Activated T-helper 1 cell treated with Interleukin-2 at 50 U/mL for 16 hours (primary cell): ENCODE measurements around the gene LIPG.

Source experiments
- DNase-seq: peaks from one replicate; pipeline ENCODE4 v3.0.0-alpha.2; 2020; ENCODE audit warnings: low read depth

LIPG gene

DNA sequence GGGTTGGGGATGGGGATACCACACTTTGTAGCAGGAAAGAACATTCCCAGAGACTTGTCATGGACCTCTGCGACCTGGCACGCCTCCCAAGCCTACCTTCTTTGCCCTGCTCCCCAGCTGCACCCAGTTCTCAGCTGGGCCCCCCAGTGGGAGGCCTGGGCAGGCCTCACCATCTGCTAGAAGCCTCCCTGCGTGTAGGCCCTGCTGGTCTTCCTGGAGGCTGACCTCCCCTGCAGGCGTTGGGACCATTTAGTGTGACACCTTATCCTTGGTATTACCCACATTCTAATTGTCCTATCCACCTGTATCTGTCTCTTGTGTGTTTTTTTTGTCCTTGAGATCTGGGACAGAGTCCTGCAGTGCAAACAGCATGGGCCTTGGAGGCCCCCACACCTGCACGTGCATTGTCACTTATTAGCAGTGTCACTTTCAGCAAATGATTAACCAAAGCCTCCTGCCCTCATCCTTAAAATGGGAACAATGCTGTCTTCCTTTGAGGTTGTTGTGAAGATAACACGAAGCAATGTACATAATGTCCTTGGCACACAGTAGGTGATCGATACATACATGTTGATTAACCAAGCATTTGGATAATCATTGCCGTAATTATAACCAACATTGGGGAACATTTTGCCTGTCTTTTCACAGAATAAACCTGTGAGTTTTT, 77.2 kb downstream of the LIPG start:
- no peak for DNase-seq

DNA sequence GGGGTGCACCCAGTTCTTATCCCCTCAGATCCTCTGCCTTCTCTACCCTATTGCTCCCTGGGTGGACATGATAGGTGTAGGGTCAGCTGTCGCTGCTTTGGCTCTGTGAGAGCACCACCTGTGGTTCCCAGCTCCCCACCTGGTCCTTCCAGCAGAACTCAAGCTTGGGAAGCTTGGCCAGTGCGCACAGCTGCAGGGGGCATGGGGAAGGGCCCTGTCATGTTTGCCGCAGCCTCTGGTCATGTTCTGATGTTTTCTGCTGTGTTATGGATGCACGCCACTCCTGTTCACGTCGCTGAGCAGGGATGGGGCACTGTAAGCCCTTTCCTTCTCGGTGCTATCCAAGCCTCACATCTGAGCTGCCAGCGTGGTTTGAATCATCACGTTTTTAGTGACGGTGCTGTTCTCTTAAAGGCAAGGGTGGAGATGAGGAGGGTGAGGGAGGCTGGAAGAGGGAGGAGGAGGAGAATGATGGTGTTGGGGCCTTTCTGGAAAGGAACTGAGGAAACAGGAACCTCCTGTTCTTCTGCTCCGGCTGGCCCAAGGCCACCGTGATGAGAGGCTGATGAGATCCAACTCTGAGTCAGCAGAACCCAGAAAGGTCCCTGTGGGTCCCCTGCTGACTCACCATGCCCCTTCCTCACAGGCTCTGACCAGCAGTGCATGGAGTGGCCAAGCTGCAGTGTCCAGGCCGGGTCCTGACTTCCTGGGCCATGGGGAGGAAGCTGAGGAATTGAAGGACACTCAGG, 78.0 kb downstream of the LIPG start:
- no peak for DNase-seq

DNA sequence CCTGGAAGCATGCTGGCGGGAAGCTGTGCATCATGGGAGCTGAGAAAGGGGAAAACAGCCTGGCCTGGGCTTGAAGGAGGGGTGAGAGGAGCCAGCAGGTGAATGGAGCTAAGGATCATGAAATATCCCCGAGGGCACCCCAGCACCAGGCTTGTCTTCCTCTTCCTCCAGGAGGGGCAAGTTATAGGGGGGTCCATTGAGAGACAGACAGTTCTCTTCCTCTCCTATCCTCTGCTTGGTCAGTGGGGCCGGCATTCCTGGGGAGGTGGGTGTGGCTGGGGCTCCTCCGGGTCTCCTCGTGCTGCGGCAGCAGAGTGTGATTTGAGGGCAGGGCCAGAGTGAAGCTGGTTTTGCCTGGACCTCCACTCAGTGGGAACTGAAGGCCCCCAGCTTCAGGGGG, 78.9 kb downstream of the LIPG start:
- no peak for DNase-seq

DNA sequence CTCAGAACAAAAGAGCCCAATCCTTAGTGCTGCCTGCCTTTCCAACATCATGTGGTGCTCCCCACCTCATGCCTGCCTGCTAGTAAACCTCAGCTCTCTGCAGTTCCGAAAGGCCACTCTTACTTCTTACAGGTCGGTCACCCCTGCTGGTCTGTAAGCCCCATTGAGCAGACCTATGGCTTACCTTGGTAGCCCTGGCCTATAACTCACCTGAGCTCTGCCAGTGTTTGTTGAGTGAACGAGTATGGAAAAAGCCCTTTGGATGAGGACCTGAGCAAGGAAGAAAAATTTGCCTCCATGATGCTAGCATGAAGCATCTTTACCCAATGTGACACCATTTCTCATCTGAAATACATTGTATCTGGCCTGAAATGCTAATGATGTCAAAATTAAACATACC, 83.3 kb downstream of the LIPG start:
- DNase-seq: no peak

DNA sequence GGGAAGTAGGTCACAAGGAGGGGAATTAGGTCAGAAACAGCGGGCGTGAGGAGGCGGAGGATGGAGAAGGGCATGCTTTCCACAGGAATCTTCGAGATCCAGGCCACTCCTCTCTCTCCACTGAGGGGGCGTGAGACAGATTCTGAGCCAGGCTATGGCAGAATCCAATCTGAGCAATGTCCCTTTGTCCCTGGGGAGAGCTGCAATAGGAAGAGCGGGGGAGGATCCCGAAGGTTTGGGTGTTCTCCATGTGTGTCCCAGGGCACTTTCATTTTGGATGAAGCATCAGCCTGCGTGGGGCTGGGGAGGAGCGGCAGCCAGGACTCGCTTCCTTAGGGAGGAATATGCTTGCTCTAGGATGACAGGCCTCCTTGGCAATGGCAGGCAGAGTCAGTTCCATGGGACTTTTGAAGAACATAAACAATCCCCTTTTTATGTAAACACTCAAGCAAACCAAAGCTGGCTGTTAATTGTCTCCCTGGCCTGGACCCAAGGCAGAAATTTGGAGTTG, 84.0 kb downstream of the LIPG start:
- DNase-seq: no peak

DNA sequence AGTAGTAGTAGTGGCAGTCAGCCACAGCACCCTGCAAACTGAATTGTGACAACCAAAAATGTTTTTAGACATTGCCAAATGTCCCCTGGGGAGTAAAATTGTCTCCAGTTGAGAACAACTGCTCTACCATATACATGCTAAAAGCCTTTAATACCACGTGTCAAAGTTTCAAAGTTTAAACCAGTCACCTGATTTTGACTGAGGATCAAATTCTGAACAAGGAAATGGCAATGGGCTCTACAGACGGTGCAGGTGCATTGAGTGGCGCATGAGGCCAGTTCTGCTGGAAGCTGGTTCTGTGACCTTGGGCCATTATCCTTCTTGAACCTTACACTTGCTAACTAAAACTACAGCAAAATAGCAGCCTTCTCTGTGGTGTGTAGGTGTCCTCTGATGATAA, 85.0 kb downstream of the LIPG start:
- no peak for DNase-seq

DNA sequence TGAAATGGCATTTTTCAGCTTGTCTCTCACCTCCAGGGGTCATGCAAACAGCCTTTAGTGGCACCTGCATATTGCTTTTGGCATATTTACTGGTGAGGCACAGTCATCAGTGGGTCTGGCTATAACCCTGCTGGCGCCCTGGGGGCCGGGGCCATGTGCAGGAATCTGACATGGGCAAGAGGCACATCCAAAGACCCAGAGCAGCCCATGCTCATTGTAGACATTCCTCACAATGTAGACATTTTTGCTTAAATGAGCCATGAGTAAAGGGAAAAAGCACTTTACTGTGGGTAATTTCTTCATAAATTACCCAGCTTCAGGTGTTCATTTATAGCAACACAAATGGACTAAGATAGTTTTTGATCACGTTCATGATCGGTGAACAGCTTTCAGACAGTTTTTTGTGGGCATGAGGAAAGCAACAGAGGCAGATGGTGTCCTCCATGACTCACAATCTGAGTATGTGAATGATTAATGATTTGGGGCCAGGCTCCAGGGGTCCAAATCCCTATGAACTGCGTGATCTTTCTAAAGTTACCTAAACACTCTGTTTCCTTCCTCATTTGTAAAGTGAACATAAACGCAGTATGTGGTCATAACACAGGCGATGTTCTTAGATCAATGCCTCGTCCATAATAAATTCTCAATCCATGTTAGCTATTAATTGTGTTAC, 85.8 kb downstream of the LIPG start:
- DNase-seq: no peak

DNA sequence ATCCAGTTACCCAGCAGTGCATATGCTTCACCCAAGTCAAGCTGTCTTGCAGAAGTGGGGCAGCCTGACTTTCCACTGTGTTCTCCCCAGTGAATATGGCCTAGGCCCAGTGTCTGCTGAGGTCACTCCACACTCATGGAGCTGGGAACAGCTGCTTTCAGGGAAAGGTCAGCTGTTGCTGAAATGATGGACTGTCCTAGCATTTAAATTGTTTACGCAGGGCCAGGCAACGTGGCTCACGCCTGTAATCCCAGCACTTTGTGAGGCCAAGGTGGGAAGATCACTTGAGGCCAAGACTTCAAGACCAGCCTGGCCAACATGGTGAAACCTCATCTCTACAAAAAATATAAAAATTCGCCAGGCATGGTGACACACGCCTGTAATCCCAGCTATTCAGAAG, 86.5 kb downstream of the LIPG start:
- no peak for DNase-seq
